Gastrocnemius medialis (tissue), 4 donors: Measurements from ENCODE around the gene CERS1.

Experiments used
- CTCF ChIP-seq, 5 experiments: fragments of 450-650 bp in 3 of 5; fragments of 200-600 bp in 2 of 5; sonication (generic) in 2 of 5; IDR thresholded peaks in 4 of 5; conservative IDR thresholded peaks in 1 of 5; 1 replicate in 4 of 5; 2 replicates in 1 of 5; pipeline ENCODE4 v1.5.1; 2016 to 2019; ENCODE audit warnings: antibody characterized with exemption in 5 of 5, mild to moderate bottlenecking in 3 of 5, moderate library complexity in 3 of 5
- POLR2A ChIP-seq, 2 donors: fragments of 450-650 bp; IDR thresholded peaks; one replicate each; pipeline ENCODE4 v1.6.1; 2017; ENCODE audit warnings: antibody characterized with exemption in 2 of 2, mild to moderate bottlenecking in 2 of 2, moderate library complexity in 2 of 2

GRCh38 chr19:18903156-18904037 is 7.4 kb upstream of the CERS1 start:
- TF ChIP-seq CTCF (IDR thresholded peaks at IDR 0.05 in 4 of 5, conservative IDR thresholded peaks at IDR 0.05 in 1 of 5) = no peak
- TF ChIP-seq POLR2A (IDR thresholded peaks at IDR 0.05) = no peak
